Mesothelial cell of epicardium (in vitro differentiated cells): Measurements from ENCODE around the gene CASKIN2. TPM values are rescaled to one million over a fixed set of nuclear protein-coding genes. Genes with fewer than 3 reads are reported as not detected.

Source experiments
- DNase-seq, 2 experiments: peaks; one replicate each; pipeline ENCODE4 v3.0.0; 2021; ENCODE audit warnings: low spot score in 2 of 2; ENCODE audit not compliant: unreplicated experiment in 2 of 2
- H3K27ac Mint-ChIP-seq: 2 replicates; pipeline ENCODE4 v1.8.0; 2021; ENCODE audit warnings: mixed read lengths
- H3K27me3 Mint-ChIP-seq: 2 replicates; pipeline ENCODE4 v1.8.0; 2021; ENCODE audit warnings: low read depth, mixed read lengths
- H3K36me3 Mint-ChIP-seq: 2 replicates; pipeline ENCODE4 v1.8.0; 2021; ENCODE audit warnings: mixed read lengths
- H3K4me1 Mint-ChIP-seq: 2 replicates; pipeline ENCODE4 v1.8.0; 2021; ENCODE audit warnings: mixed read lengths
- H3K4me3 Mint-ChIP-seq: 2 replicates; pipeline ENCODE4 v1.8.0; 2021; ENCODE audit warnings: mild to moderate bottlenecking, moderate library complexity, mixed read lengths
- H3K9me3 Mint-ChIP-seq: 2 replicates; pipeline ENCODE4 v1.8.0; 2021; ENCODE audit warnings: mixed read lengths
- total RNA-seq: library from RNA; stranded (reverse); gene quantifications from 3 replicates; pipeline ENCODE4 v1.2.1, GENCODE V29; 2021
- TF ChIP-seq, protein P1 (sequence below): fragments of 200-600 bp; sonication (generic); IDR thresholded peaks from one replicate; pipeline ENCODE4 v1.5.0; 2021; ENCODE audit warnings: antibody characterized with exemption; ENCODE audit not compliant: unreplicated experiment

The CASKIN2 gene
- total RNA-seq, 1 donor from 2014 or later = 37.4 TPM

DNA sequence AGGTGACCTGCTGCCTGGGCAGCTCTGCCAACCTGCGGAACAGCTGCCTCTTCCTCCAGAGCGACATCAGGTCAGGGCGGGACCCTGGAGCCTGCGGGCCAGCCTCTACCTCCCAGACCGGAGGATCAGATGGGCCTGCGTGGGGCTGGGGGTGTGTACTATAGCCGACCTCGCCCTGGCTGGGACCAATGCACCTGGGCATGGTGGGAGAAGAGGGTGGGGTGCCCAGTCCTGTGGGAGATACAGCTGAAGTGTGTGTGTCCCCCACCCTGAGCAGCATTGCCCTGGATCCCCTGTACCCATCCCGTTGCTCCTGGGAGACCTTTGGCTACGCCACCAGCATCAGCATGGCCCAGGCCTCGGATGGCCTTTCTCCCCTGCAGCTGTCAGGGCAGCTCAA is 19.3 kb downstream of the CASKIN2 start:
- TF ChIP-seq, protein P1, sequence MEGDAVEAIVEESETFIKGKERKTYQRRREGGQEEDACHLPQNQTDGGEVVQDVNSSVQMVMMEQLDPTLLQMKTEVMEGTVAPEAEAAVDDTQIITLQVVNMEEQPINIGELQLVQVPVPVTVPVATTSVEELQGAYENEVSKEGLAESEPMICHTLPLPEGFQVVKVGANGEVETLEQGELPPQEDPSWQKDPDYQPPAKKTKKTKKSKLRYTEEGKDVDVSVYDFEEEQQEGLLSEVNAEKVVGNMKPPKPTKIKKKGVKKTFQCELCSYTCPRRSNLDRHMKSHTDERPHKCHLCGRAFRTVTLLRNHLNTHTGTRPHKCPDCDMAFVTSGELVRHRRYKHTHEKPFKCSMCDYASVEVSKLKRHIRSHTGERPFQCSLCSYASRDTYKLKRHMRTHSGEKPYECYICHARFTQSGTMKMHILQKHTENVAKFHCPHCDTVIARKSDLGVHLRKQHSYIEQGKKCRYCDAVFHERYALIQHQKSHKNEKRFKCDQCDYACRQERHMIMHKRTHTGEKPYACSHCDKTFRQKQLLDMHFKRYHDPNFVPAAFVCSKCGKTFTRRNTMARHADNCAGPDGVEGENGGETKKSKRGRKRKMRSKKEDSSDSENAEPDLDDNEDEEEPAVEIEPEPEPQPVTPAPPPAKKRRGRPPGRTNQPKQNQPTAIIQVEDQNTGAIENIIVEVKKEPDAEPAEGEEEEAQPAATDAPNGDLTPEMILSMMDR = no peak
- DNase-seq = no peak
- peaks cover 8% of the 10 kb centered on the region for H3K4me1 Mint-ChIP-seq
- H3K27ac Mint-ChIP-seq = no peak overlapping the region
- no peaks in the 10 kb centered on the region for H3K27me3 Mint-ChIP-seq
- H3K4me3 Mint-ChIP-seq = no peak overlapping the region
- H3K36me3 Mint-ChIP-seq = peaks cover 10% of the 10 kb centered on the region
- no peaks in the 10 kb centered on the region for H3K9me3 Mint-ChIP-seq

DNA sequence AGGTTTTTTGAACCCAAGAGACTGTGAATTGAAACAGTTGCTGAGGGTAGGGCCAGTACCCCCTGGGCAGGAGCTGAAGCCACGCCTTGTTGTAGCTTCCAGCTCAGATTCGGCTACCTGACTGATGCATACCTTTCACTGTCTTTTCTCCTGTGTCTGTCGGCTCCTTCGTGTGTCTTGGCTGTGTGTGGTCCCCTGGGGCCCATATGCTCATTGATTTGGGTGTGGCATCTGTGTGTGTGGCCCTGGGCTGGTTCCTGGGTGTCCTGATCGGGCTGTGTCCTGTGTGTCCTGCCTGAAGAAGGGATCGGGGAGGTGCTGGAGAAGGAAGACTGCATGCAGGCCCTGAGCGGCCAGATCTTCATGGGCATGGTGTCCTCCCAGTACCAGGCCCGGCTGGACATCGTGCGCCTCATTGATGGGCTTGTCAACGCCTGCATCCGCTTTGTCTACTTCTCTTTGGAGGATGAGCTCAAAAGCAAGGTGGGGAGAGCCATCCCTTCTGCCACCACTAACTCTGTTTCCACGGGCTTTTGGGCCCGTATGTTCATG is 20.9 kb downstream of the CASKIN2 start:
- no peak for DNase-seq
- peaks cover 3% of the 10 kb centered on the region for H3K4me1 Mint-ChIP-seq
- H3K4me3 Mint-ChIP-seq = no peak overlapping the region
- TF ChIP-seq, protein P1 = no peak
- peaks cover 10% of the 10 kb centered on the region for H3K36me3 Mint-ChIP-seq
- no peaks in the 10 kb centered on the region for H3K27me3 Mint-ChIP-seq
- H3K27ac Mint-ChIP-seq = no peak overlapping the region
- H3K9me3 Mint-ChIP-seq = no peaks in the 10 kb centered on the region

DNA sequence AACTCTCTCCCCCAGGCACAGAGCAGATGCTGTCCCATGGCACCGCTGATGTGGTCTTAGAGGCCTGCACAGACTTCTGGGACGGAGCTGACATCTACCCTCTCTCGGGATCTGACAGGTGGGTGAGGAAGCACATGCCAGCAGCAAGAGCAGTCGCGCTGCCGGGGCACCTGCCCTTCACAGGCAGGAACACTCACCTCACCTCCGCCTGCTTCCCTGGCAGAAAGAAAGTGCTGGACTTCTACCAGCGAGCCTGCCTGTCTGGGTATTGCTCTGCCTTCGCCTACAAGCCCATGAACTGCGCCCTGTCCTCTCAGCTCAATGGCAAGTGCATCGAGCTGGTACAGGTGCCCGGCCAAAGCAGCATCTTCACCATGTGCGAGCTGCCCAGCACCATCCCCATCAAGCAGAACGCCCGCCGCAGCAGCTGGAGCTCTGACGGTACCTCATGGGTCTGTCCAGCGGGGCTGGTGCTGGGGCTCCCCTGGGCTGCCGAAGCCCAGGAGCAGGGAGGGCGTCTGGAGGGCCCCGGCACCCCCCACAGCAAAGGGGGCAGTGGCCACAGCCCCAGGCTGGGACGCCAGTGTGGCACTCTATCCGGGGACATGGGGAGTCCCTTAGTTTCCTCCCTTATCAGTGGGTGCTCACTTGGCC is 21.7 kb downstream of the CASKIN2 start:
- no peaks in the 10 kb centered on the region for H3K27me3 Mint-ChIP-seq
- no peak overlapping the region for H3K4me3 Mint-ChIP-seq
- no peak for DNase-seq
- TF ChIP-seq, protein P1 = no peak
- H3K9me3 Mint-ChIP-seq = no peaks in the 10 kb centered on the region
- peaks cover 10% of the 10 kb centered on the region for H3K36me3 Mint-ChIP-seq
- H3K4me1 Mint-ChIP-seq = no peaks in the 10 kb centered on the region
- no peak overlapping the region for H3K27ac Mint-ChIP-seq

DNA sequence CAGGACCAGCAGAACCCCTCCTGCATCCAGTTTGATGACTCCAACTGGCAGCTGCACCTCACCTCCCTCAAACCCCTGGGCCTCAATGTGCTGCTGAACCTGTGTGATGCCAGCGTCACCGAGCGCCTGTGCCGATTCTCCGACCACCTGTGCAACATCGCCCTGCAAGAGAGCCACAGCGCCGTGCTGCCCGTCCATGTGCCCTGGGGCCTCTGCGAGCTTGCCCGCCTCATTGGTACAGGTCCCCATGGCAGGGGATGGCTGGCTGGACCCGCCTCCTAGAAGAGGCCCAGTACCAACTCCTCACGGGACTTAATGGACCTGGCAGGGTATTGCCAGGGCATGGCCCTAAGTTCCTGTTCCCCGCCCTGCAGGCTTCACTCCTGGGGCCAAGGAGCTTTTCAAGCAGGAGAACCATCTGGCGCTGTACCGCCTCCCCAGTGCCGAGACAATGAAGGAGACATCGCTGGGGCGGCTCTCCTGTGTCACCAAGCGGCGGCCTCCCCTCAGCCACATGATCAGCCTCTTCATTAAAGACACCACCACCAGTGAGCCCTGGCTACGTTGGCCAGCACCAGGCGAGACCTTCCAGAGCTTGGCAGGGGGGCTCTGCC is 22.7 kb downstream of the CASKIN2 start:
- no peak for DNase-seq
- H3K4me3 Mint-ChIP-seq = no peak overlapping the region
- no peak overlapping the region for H3K27ac Mint-ChIP-seq
- H3K36me3 Mint-ChIP-seq = peaks cover 10% of the 10 kb centered on the region
- TF ChIP-seq, protein P1 = no peak
- no peaks in the 10 kb centered on the region for H3K27me3 Mint-ChIP-seq
- H3K4me1 Mint-ChIP-seq = no peaks in the 10 kb centered on the region
- H3K9me3 Mint-ChIP-seq = no peaks in the 10 kb centered on the region

DNA sequence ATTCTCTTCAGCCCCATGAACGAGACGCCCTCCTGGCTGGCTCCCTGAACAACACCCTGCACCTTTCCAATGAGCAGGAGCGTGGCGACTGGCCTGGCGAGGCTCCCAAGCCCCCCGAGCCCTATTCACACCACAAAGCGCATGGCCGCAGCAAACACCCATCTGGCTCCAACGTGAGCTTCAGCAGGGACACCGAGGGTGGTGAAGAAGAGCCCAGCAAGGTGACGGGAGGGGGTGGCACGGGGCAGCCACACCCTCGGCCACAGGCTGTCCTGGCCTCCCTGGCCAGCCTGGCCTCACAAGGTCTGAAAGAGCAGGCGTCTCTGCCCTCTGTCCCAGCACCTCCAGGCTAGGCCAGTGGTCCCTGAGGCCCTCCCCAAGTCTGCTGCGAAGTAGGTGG is 23.7 kb downstream of the CASKIN2 start:
- TF ChIP-seq, protein P1 = no peak
- Mint-ChIP-seq H3K27me3 (no peaks in the 10 kb centered on the region), H3K9me3 (no peaks in the 10 kb centered on the region), H3K27ac (no peak overlapping the region), H3K4me3 (no peak overlapping the region), H3K36me3 (peaks cover 7% of the 10 kb centered on the region), H3K4me1 (no peaks in the 10 kb centered on the region)
- no peak for DNase-seq
